Muscle layer of colon (tissue), 2 donors: ENCODE data around the gene THEM4.
"Not testable (repeated sequence)": the region's sequence is repeated elsewhere in the genome, so short reads cannot be mapped to it uniquely, and the experiment has no call there.

Experiments used
- H3K27ac ChIP-seq: one replicate; pipeline ENCODE4 v1.7.0; 2013; ENCODE audit warnings: low read depth, mild to moderate bottlenecking, low read length, moderate library complexity
- H3K27me3 ChIP-seq, 2 donors: one replicate each; pipeline ENCODE4 v1.7.0; 2013; ENCODE audit warnings: low read length in 2 of 2, mild to moderate bottlenecking in 2 of 2; ENCODE audit not compliant: insufficient read depth in 2 of 2, control insufficient read depth in 1 of 2
- H3K36me3 ChIP-seq: one replicate; pipeline ENCODE4 v1.7.0; 2013; ENCODE audit warnings: mild to moderate bottlenecking, low read length; ENCODE audit not compliant: insufficient read depth
- H3K4me1 ChIP-seq: one replicate; pipeline ENCODE4 v1.7.0; 2013; ENCODE audit warnings: mild to moderate bottlenecking, low read length; ENCODE audit not compliant: insufficient read depth
- H3K4me3 ChIP-seq, 2 donors: one replicate each; pipeline ENCODE4 v1.7.0; 2013; ENCODE audit warnings: low read length in 2 of 2, low read depth in 1 of 2, mild to moderate bottlenecking in 1 of 2, moderate library complexity in 1 of 2
- H3K9ac ChIP-seq: one replicate; pipeline ENCODE4 v1.7.0; 2013; ENCODE audit warnings: low read length
- H3K9me3 ChIP-seq: one replicate; pipeline ENCODE4 v1.7.0; 2013; ENCODE audit warnings: mild to moderate bottlenecking, low read length
- donor health status: abdominal sarcoma.
- donor health status: Adenocarcinoma of cecum.

Gene THEM4

GRCh38 chr1:151867765-151868411 is 41.4 kb downstream of the THEM4 start:
- Histone ChIP-seq H3K27me3 (no peaks in the 10 kb centered on the region), H3K27ac (no peak overlapping the region), H3K36me3 (no peaks in the 10 kb centered on the region), H3K4me3 (no peak overlapping the region), H3K9me3 (no peaks in the 10 kb centered on the region), H3K9ac (no peak overlapping the region), H3K4me1 (no peaks in the 10 kb centered on the region)

GRCh38 chr1:151867321-151867720 is 42.0 kb downstream of the THEM4 start:
- Histone ChIP-seq H3K27me3 (no peaks in the 10 kb centered on the region), H3K9ac (no peak overlapping the region), H3K4me1 (no peaks in the 10 kb centered on the region), H3K27ac (no peak overlapping the region), H3K36me3 (no peaks in the 10 kb centered on the region), H3K4me3 (no peak overlapping the region), H3K9me3 (no peaks in the 10 kb centered on the region)

- H3K4me1 ChIP-seq: no peaks in the 10 kb centered on the region
- no peak overlapping the region for H3K27ac ChIP-seq
- no peaks in the 10 kb centered on the region for H3K9me3 ChIP-seq
- H3K36me3 ChIP-seq: no peaks in the 10 kb centered on the region
- no peaks in the 10 kb centered on the region for H3K27me3 ChIP-seq
- H3K9ac ChIP-seq: no peak overlapping the region
- no peak overlapping the region for H3K4me3 ChIP-seq
Observed at GRCh38 chr1:151864411-151864810, 44.9 kb downstream of the THEM4 start.

- Histone ChIP-seq H3K9ac (no peak overlapping the region), H3K4me1 (no peaks in the 10 kb centered on the region), H3K4me3 (no peak overlapping the region), H3K27ac (no peak overlapping the region), H3K27me3 (no peaks in the 10 kb centered on the region), H3K36me3 (no peaks in the 10 kb centered on the region), H3K9me3 (no peaks in the 10 kb centered on the region)
Observed at GRCh38 chr1:151862604-151863003, 46.7 kb downstream of the THEM4 start.

- Histone ChIP-seq H3K9ac (no peak overlapping the region), H3K36me3 (no peaks in the 10 kb centered on the region), H3K27ac (no peak overlapping the region), H3K4me3 (no peak overlapping the region), H3K4me1 (no peaks in the 10 kb centered on the region), H3K27me3 (no peaks in the 10 kb centered on the region), H3K9me3 (no peaks in the 10 kb centered on the region)
Observed at GRCh38 chr1:151860504-151861187, 48.7 kb downstream of the THEM4 start.

- no peaks in the 10 kb centered on the region for H3K4me1 ChIP-seq
- H3K4me3 ChIP-seq: no peak overlapping the region
- H3K9me3 ChIP-seq: no peaks in the 10 kb centered on the region
- no peaks in the 10 kb centered on the region for H3K27me3 ChIP-seq
- H3K27ac ChIP-seq: no peak overlapping the region
- no peaks in the 10 kb centered on the region for H3K36me3 ChIP-seq
- no peak overlapping the region for H3K9ac ChIP-seq
Observed at GRCh38 chr1:151859891-151860293, 49.4 kb downstream of the THEM4 start.

- Histone ChIP-seq H3K4me1 (no peaks in the 10 kb centered on the region), H3K4me3 (no peak overlapping the region), H3K27me3 (no peaks in the 10 kb centered on the region), H3K36me3 (no peaks in the 10 kb centered on the region), H3K9ac (no peak overlapping the region), H3K9me3 (no peaks in the 10 kb centered on the region), H3K27ac (no peak overlapping the region)
Observed at GRCh38 chr1:151858886-151859665, 50.2 kb downstream of the THEM4 start.

- H3K27me3 ChIP-seq: no peaks in the 10 kb centered on the region
- H3K36me3 ChIP-seq: no peaks in the 10 kb centered on the region
- no peak overlapping the region for H3K27ac ChIP-seq
- no peak overlapping the region for H3K9ac ChIP-seq
- no peak overlapping the region for H3K4me3 ChIP-seq
- H3K9me3 ChIP-seq: no peaks in the 10 kb centered on the region
- H3K4me1 ChIP-seq: no peaks in the 10 kb centered on the region
Observed at GRCh38 chr1:151858030-151858746, 51.1 kb downstream of the THEM4 start.

GRCh38 chr1:151855933-151856332 is 53.4 kb downstream of the THEM4 start:
- H3K36me3 ChIP-seq: no peaks in the 10 kb centered on the region
- no peaks in the 10 kb centered on the region for H3K4me1 ChIP-seq
- H3K9ac ChIP-seq: no peak overlapping the region
- no peaks in the 10 kb centered on the region for H3K9me3 ChIP-seq
- H3K27me3 ChIP-seq: peaks cover 0 to 4% of the 10 kb centered on the region in 2 donors
- no peak overlapping the region for H3K4me3 ChIP-seq
- no peak overlapping the region for H3K27ac ChIP-seq

GRCh38 chr1:151855516-151855915 is 53.8 kb downstream of the THEM4 start:
- H3K27ac ChIP-seq, H3K9me3 ChIP-seq, H3K4me1 ChIP-seq, H3K36me3 ChIP-seq, H3K9ac ChIP-seq, H3K4me3 ChIP-seq, H3K27me3 ChIP-seq: not testable (repeated sequence)

- no peak overlapping the region for H3K9ac ChIP-seq
- no peak overlapping the region for H3K4me3 ChIP-seq
- no peaks in the 10 kb centered on the region for H3K4me1 ChIP-seq
- H3K27me3 ChIP-seq: peaks cover 0 to 4% of the 10 kb centered on the region in 2 donors
- H3K9me3 ChIP-seq: no peaks in the 10 kb centered on the region
- no peaks in the 10 kb centered on the region for H3K36me3 ChIP-seq
- no peak overlapping the region for H3K27ac ChIP-seq
Observed at GRCh38 chr1:151854658-151855057, 54.7 kb downstream of the THEM4 start.
